Smooth muscle cell (in vitro differentiated cells): ENCODE measurements around the gene ASB5. TPM values are rescaled to one million over a fixed set of nuclear protein-coding genes. Genes with fewer than 3 reads are reported as not detected.

Source experiments
- DNase-seq: peaks from one replicate; lab custom pipeline; 2025; ENCODE audit not compliant: unreplicated experiment; lab: John Stamatoyannopoulos, UW
- H2AFZ ChIP-seq: fragments of 200-600 bp; sonication (generic); 2 replicates; pipeline ENCODE4 v1.6.0; 2016; ENCODE audit warnings: antibody characterized with exemption, low read depth, mild to moderate bottlenecking
- H3F3A ChIP-seq: fragments of 200-600 bp; sonication (generic); 2 replicates; pipeline ENCODE4 v1.6.0; 2017; ENCODE audit warnings: antibody characterized with exemption, low read depth
- H3K27ac ChIP-seq: fragments of 200-600 bp; sonication (generic); 2 replicates; pipeline ENCODE4 v1.5.1; 2016; ENCODE audit warnings: low read depth, mild to moderate bottlenecking
- H3K27me3 ChIP-seq: fragments of 200-600 bp; sonication (generic); 2 replicates; pipeline ENCODE4 v1.6.1; 2016; ENCODE audit warnings: low read depth, mild to moderate bottlenecking
- H3K36me3 ChIP-seq: fragments of 200-600 bp; sonication (generic); 2 replicates; pipeline ENCODE4 v1.5.1; 2016; ENCODE audit warnings: low read depth
- H3K4me1 ChIP-seq: fragments of 200-600 bp; sonication (generic); 2 replicates; pipeline ENCODE4 v1.5.1; 2016; ENCODE audit warnings: low read depth
- H3K4me2 ChIP-seq: fragments of 200-600 bp; sonication (generic); 2 replicates; pipeline ENCODE4 v1.6.0; 2016; ENCODE audit warnings: mild to moderate bottlenecking
- H3K4me3 ChIP-seq: fragments of 200-600 bp; sonication (generic); 2 replicates; pipeline ENCODE4 v1.5.1; 2016; ENCODE audit warnings: mild to moderate bottlenecking
- H3K79me2 ChIP-seq: fragments of 200-600 bp; sonication (generic); 2 replicates; pipeline ENCODE4 v1.6.0; 2016; ENCODE audit warnings: low read depth, mild to moderate bottlenecking
- H3K9ac ChIP-seq: fragments of 200-600 bp; sonication (generic); 2 replicates; pipeline ENCODE4 v1.6.0; 2016; ENCODE audit warnings: low read depth
- H3K9me3 ChIP-seq: fragments of 200-600 bp; sonication (generic); replicated peaks from 2 replicates; pipeline ENCODE4 v1.5.1; 2016; ENCODE audit warnings: low read depth
- H4K20me1 ChIP-seq: fragments of 200-600 bp; sonication (generic); 2 replicates; pipeline ENCODE4 v1.6.0; 2016; ENCODE audit warnings: low read depth
- CTCF ChIP-seq: fragments of 200-600 bp; sonication (generic); IDR thresholded peaks from 2 replicates; pipeline ENCODE4 v1.5.1; 2017; ENCODE audit warnings: borderline replicate concordance, mild to moderate bottlenecking, antibody characterized with exemption; ENCODE audit not compliant: insufficient read depth, poor library complexity, severe bottlenecking
- WGBS: methylation state at CpG from one replicate; pipeline ENCODE4 v1.1.7; 2016; ENCODE audit warnings: low lambda C conversion rate; 5-methylcytosine and 5-hydroxymethylcytosine counted together
- polyA plus RNA-seq: library from polyadenylated mRNA; unstranded; fragments of >200 nt; fragmentation: Nextera tagmentation; extraction: Ambion mirVana; gene quantifications from 2 replicates; pipeline ENCODE4 v1.2.1, GENCODE V29; 2016
- total RNA-seq: library from RNA; depleted of rRNA; stranded (reverse); fragments of >200 nt; gene quantifications from 2 replicates; pipeline ENCODE4 v1.2.3, GENCODE V29; 2014

The ASB5 gene
- total and polyA plus RNA-seq, 2 experiments from 2014 or later = 0.18 TPM; not detected in 1

- no peak overlapping the region for H3K9ac ChIP-seq
- H3K4me3 ChIP-seq = no peak overlapping the region
- TF ChIP-seq CTCF = no peak
- no peaks in the 10 kb centered on the region for H4K20me1 ChIP-seq
- no peaks in the 10 kb centered on the region for H3F3A ChIP-seq
- H3K36me3 ChIP-seq = no peaks in the 10 kb centered on the region
- no peak overlapping the region for H3K27ac ChIP-seq
- no peaks in the 10 kb centered on the region for H3K9me3 ChIP-seq
- H2AFZ ChIP-seq = no peak overlapping the region
- H3K4me1 ChIP-seq = no peaks in the 10 kb centered on the region
- H3K4me2 ChIP-seq = no peak overlapping the region
- WGBS = 71% methylated on average over 6 of the region's 6 CpGs
- no peaks in the 10 kb centered on the region for H3K27me3 ChIP-seq
- DNase-seq = no peak
- no peaks in the 10 kb centered on the region for H3K79me2 ChIP-seq
These were observed 82.2 kb downstream of the ASB5 start for GRCh38 chr4:176186671-176187395.

GRCh38 chr4:176186067-176186466 lies 83.0 kb downstream of the ASB5 start:
- Histone ChIP-seq H3K9me3 (no peaks in the 10 kb centered on the region), H3K4me3 (no peak overlapping the region), H4K20me1 (no peaks in the 10 kb centered on the region), H3K4me2 (no peak overlapping the region), H3K36me3 (no peaks in the 10 kb centered on the region), H3K9ac (no peak overlapping the region), H3F3A (no peaks in the 10 kb centered on the region), H3K4me1 (no peaks in the 10 kb centered on the region), H3K27me3 (no peaks in the 10 kb centered on the region), H3K79me2 (no peaks in the 10 kb centered on the region), H2AFZ (no peak overlapping the region), H3K27ac (no peak overlapping the region)
- no peak for TF ChIP-seq CTCF
- DNase-seq = no peak
- WGBS = 62% methylated on average over 2 of the region's 2 CpGs

GRCh38 chr4:176185051-176185450 lies 84.0 kb downstream of the ASB5 start:
- 38% methylated on average over 1 of the region's 1 CpG for WGBS
- H3K4me3 ChIP-seq = no peak overlapping the region
- H2AFZ ChIP-seq = no peak overlapping the region
- H3K27ac ChIP-seq = no peak overlapping the region
- no peak overlapping the region for H3K4me2 ChIP-seq
- no peaks in the 10 kb centered on the region for H3K4me1 ChIP-seq
- DNase-seq = no peak
- no peak overlapping the region for H3K9ac ChIP-seq
- H3K27me3 ChIP-seq = no peaks in the 10 kb centered on the region
- no peak for TF ChIP-seq CTCF
- no peaks in the 10 kb centered on the region for H3K79me2 ChIP-seq
- no peaks in the 10 kb centered on the region for H4K20me1 ChIP-seq
- H3K9me3 ChIP-seq = no peaks in the 10 kb centered on the region
- no peaks in the 10 kb centered on the region for H3F3A ChIP-seq
- no peaks in the 10 kb centered on the region for H3K36me3 ChIP-seq

Other genes with a start within 250 kb of the ASB5 start
- 0.49 and 1.0 TPM in 2 replicates for gene WDR17, start 203.4 kb downstream of the ASB5 start, total RNA-seq
- gene WDR17, start 203.4 kb downstream of the ASB5 start, polyA plus RNA-seq = 0.18 and 0.50 TPM in 2 replicates
- 0.45 TPM in 1 of 2 replicates, not detected in the other for gene SPATA4, start 73.6 kb downstream of the ASB5 start, total RNA-seq
- 0.34 TPM in 1 of 2 replicates, not detected in the other for gene SPATA4, start 73.6 kb downstream of the ASB5 start, polyA plus RNA-seq
- gene SPCS3, start 50.7 kb upstream of the ASB5 start, total RNA-seq = 195 and 237 TPM in 2 replicates
- 101 and 116 TPM in 2 replicates for gene SPCS3, start 50.7 kb upstream of the ASB5 start, polyA plus RNA-seq